Stomach smooth muscle (tissue), 2 donors: ENCODE results near the gene CIT.
"Not testable (repeated sequence)": the region's sequence is repeated elsewhere in the genome, so short reads cannot be mapped to it uniquely, and the experiment has no call there.

Experiments
- H3K27ac ChIP-seq: one replicate; pipeline ENCODE4 v1.7.0; 2013; ENCODE audit warnings: mild to moderate bottlenecking, low read length, inconsistent platforms
- H3K27me3 ChIP-seq, 2 donors: one replicate each; pipeline ENCODE4 v1.7.0; 2013; ENCODE audit warnings: low read length in 2 of 2; ENCODE audit not compliant: insufficient read depth in 2 of 2, control insufficient read depth in 1 of 2
- H3K36me3 ChIP-seq, 2 donors: one replicate each; pipeline ENCODE4 v1.7.0; 2013; ENCODE audit warnings: low read length in 2 of 2; ENCODE audit not compliant: control insufficient read depth in 2 of 2, insufficient read depth in 2 of 2
- H3K4me1 ChIP-seq: one replicate; pipeline ENCODE4 v1.7.0; 2013; ENCODE audit warnings: low read length; ENCODE audit not compliant: control insufficient read depth, insufficient read depth
- H3K4me3 ChIP-seq, 2 donors: one replicate each; pipeline ENCODE4 v1.7.0; 2013; ENCODE audit warnings: low read length in 2 of 2
- H3K9ac ChIP-seq, 2 donors: one replicate each; pipeline ENCODE4 v1.7.0; 2013; ENCODE audit warnings: low read length in 2 of 2, mild to moderate bottlenecking in 1 of 2
- H3K9me3 ChIP-seq, 2 donors: one replicate each; pipeline ENCODE4 v1.7.0; 2013; ENCODE audit warnings: low read length in 2 of 2; ENCODE audit not compliant: control insufficient read depth in 2 of 2
- donor health status: healthy.
- donor health status: Pancreatic carcinoma.

The CIT gene

GRCh38 chr12:119657001-119657400 lies 220.1 kb downstream of the CIT start:
- not testable (repeated sequence) for H3K4me1 ChIP-seq, H3K36me3 ChIP-seq, H3K27ac ChIP-seq, H3K4me3 ChIP-seq, H3K9ac ChIP-seq, H3K27me3 ChIP-seq, H3K9me3 ChIP-seq

GRCh38 chr12:119652665-119653064 lies 224.5 kb downstream of the CIT start:
- H3K27me3 ChIP-seq = no peaks in the 10 kb centered on the region
- H3K4me3 ChIP-seq = no peak overlapping the region
- H3K9ac ChIP-seq = no peak overlapping the region
- no peaks in the 10 kb centered on the region for H3K4me1 ChIP-seq
- peaks cover 6 to 8% of the 10 kb centered on the region in 2 donors for H3K9me3 ChIP-seq
- H3K27ac ChIP-seq = no peak overlapping the region
- no peaks in the 10 kb centered on the region for H3K36me3 ChIP-seq

- H3K27me3 ChIP-seq = peaks cover 0 to 2% of the 10 kb centered on the region in 2 donors
- no peaks in the 10 kb centered on the region for H3K36me3 ChIP-seq
- H3K9ac ChIP-seq = no peak overlapping the region
- H3K9me3 ChIP-seq = peaks cover 5 to 6% of the 10 kb centered on the region in 2 donors
- H3K4me1 ChIP-seq = no peaks in the 10 kb centered on the region
- no peak overlapping the region for H3K4me3 ChIP-seq
- no peak overlapping the region for H3K27ac ChIP-seq
These were observed 227.8 kb downstream of the CIT start for GRCh38 chr12:119649202-119649808.

- no peak overlapping the region for H3K4me3 ChIP-seq
- no peaks in the 10 kb centered on the region for H3K36me3 ChIP-seq
- H3K4me1 ChIP-seq = no peaks in the 10 kb centered on the region
- no peak overlapping the region for H3K9ac ChIP-seq
- H3K27me3 ChIP-seq = peaks cover 0 to 2% of the 10 kb centered on the region in 2 donors
- H3K27ac ChIP-seq = no peak overlapping the region
- no peaks in the 10 kb centered on the region for H3K9me3 ChIP-seq
These were observed 231.5 kb downstream of the CIT start for GRCh38 chr12:119645535-119646059.

GRCh38 chr12:119644930-119645329 lies 232.2 kb downstream of the CIT start:
- no peaks in the 10 kb centered on the region for H3K9me3 ChIP-seq
- no peak overlapping the region for H3K9ac ChIP-seq
- no peaks in the 10 kb centered on the region for H3K36me3 ChIP-seq
- peaks cover 0 to 2% of the 10 kb centered on the region in 2 donors for H3K27me3 ChIP-seq
- H3K4me3 ChIP-seq = no peak overlapping the region
- no peaks in the 10 kb centered on the region for H3K4me1 ChIP-seq
- no peak overlapping the region for H3K27ac ChIP-seq

GRCh38 chr12:119642986-119643385 lies 234.1 kb downstream of the CIT start:
- H3K9me3 ChIP-seq = no peaks in the 10 kb centered on the region
- H3K27ac ChIP-seq = no peak overlapping the region
- no peaks in the 10 kb centered on the region for H3K4me1 ChIP-seq
- no peaks in the 10 kb centered on the region for H3K36me3 ChIP-seq
- no peak overlapping the region for H3K9ac ChIP-seq
- H3K4me3 ChIP-seq = no peak overlapping the region
- peaks cover 0 to 2% of the 10 kb centered on the region in 2 donors for H3K27me3 ChIP-seq
